HepG2 (cell line): ENCODE measurements around the gene FAM229B. TPM values are rescaled to one million over a fixed set of nuclear protein-coding genes. Genes with fewer than 3 reads are reported as not detected.

Experiments
- AKAP8 ChIP-seq: sonication (generic); formaldehyde crosslinking; IDR thresholded peaks from 2 replicates; pipeline ENCODE4 v1.5.1; 2020; ENCODE audit warnings: mild to moderate bottlenecking, missing genetic modification reagents
- EEA1 ChIP-seq: sonication (generic); formaldehyde crosslinking; IDR thresholded peaks from 2 replicates; pipeline ENCODE4 v1.5.1; 2020; ENCODE audit warnings: mild to moderate bottlenecking, missing genetic modification reagents, borderline replicate concordance
- HES4 ChIP-seq: sonication (generic); formaldehyde crosslinking; IDR thresholded peaks from 2 replicates; pipeline ENCODE4 v1.9.0; 2021; ENCODE audit warnings: mild to moderate bottlenecking, missing genetic modification reagents, borderline replicate concordance
- PRMT3 ChIP-seq: sonication (generic); formaldehyde crosslinking; IDR thresholded peaks from 2 replicates; pipeline ENCODE4 v1.8.1; 2022; ENCODE audit warnings: low read depth, mild to moderate bottlenecking, moderate library complexity, missing genetic modification reagents, borderline replicate concordance
- THAP11 ChIP-seq: IDR thresholded peaks from 2 replicates; pipeline ENCODE4 v1.6.1; 2016; ENCODE audit warnings: missing biosample characterization, missing genetic modification reagents
- ZMYM2 ChIP-seq: sonication (generic); formaldehyde crosslinking; IDR thresholded peaks from 2 replicates; pipeline ENCODE4 v1.8.0; 2022; ENCODE audit warnings: mild to moderate bottlenecking, missing genetic modification reagents
- ZNF530 ChIP-seq: sonication (generic); formaldehyde crosslinking; IDR thresholded peaks from 2 replicates; pipeline ENCODE4 v1.5.0; 2020; ENCODE audit warnings: low read depth, mild to moderate bottlenecking, missing genetic modification reagents
- ZNF605 ChIP-seq: sonication (generic); formaldehyde crosslinking; IDR thresholded peaks from 2 replicates; pipeline ENCODE4 v1.8.0; 2022; ENCODE audit warnings: mild to moderate bottlenecking, missing genetic modification reagents
- polyA plus RNA-seq, 8 experiments: library from polyadenylated mRNA; depleted of rRNA in 3 of 8; stranded (reverse) in 7 of 8; unstranded in 1 of 8; fragments of >200 nt; fragmentation: Illumina TruSeq in 4 of 8; extraction: Trizol in 4 of 8; gene quantifications; 2 replicates each; pipeline versions ENCODE4 v1.2.1 to v1.2.3, GENCODE V29; 2011 to 2016; ENCODE audit warnings: low read depth in 4 of 8, missing spikeins in 1 of 8, mixed read lengths in 1 of 8; ENCODE audit not compliant: insufficient read depth in 1 of 8
- total RNA-seq, 5 experiments: library from RNA; depleted of rRNA; stranded (reverse); fragments of >200 nt; fragmentation: Illumina TruSeq; extraction: Trizol; gene quantifications; 2 replicates each; pipeline ENCODE4 v1.2.3, GENCODE V29; 2016; ENCODE audit warnings: low read depth in 1 of 5
- TF ChIP-seq, protein P1 (sequence below): sonication (generic); formaldehyde crosslinking; IDR thresholded peaks from 2 replicates; pipeline ENCODE4 v1.5.1; 2020; ENCODE audit warnings: missing genetic modification reagents, mild to moderate bottlenecking, borderline replicate concordance
- TF ChIP-seq, protein P2 (sequence below), 2 experiments: sonication (generic) in 1 of 2; formaldehyde crosslinking in 1 of 2; IDR thresholded peaks; 2 replicates each; pipeline versions ENCODE4 v1.6.1 to v1.9.0; 2014 to 2022; ENCODE audit warnings: antibody characterized with exemption in 1 of 2, borderline replicate concordance in 1 of 2, inconsistent platforms in 1 of 2, low read depth in 1 of 2, missing genetic modification reagents in 1 of 2
- TF ChIP-seq, protein P3 (sequence below): sonication (generic); formaldehyde crosslinking; IDR thresholded peaks from 2 replicates; pipeline ENCODE4 v1.9.0; 2021; ENCODE audit warnings: missing genetic modification reagents, borderline replicate concordance
- TF ChIP-seq, protein P4 (sequence below): sonication (generic); formaldehyde crosslinking; IDR thresholded peaks from 2 replicates; pipeline ENCODE4 v1.4.0; 2020; ENCODE audit warnings: mild to moderate bottlenecking, missing genetic modification reagents
- TF ChIP-seq, protein P5 (sequence below): sonication (generic); formaldehyde crosslinking; IDR thresholded peaks from 2 replicates; pipeline ENCODE4 v1.4.0; 2020; ENCODE audit warnings: mild to moderate bottlenecking, missing genetic modification reagents
- TF ChIP-seq, protein P6 (sequence below): sonication (generic); formaldehyde crosslinking; IDR thresholded peaks from 2 replicates; pipeline ENCODE4 v1.9.0; 2021; ENCODE audit warnings: missing genetic modification reagents, mild to moderate bottlenecking, borderline replicate concordance

FAM229B gene
- total and polyA plus RNA-seq, 2 of the 13 experiments (the other 11 are each of a cell fraction or from before 2014, with no cell fraction given), result 11.3 to 19.5 TPM

DNA sequence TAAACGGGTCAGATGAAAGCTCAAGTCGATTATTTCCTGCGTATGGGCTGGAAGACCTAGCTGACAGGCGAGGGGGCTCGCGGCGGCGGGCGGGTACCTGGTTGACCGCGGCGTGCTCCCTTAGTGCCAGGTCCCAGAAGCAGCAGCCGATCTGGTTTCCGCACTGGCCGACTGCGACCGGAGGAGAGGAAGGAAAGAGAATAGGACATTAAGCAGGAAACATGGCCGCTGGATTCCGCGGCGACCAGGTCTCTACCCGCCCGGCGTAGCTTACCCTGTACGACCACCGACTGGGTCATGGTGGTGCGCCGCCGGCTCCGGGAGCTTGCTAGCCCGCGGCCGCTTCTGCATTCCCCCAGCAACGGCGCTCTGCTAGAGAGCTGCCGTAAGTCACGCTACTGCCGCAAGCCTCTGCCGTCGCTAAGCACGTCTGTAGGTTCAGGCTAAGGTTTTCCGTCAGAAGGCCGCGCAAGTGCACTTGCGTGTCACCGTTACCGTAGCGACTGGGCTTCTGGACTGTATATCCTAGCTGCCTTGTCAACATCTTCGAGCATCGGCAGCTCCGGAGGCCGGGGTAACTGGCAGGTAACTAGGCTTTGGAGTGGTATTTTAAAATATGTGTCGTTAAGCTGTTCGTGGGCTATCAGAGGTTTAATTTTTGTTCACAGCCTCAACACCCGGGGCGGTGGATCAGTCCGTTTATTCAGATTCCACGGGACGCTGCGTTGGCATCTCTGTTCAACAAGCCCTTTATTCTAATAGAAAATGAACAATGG lies at the start of gene FAM229B, which contains the start of gene TUBE1 (continued):
- TF ChIP-seq ZNF605 (CRISPR knock-in tag) (peak; percentile 94), HES4 (CRISPR knock-in tag) (peak; percentile 59; the same call in 1 of the 2 replicates), THAP11 (CRISPR knock-in tag) (peak; percentile 89), ZNF530 (CRISPR knock-in tag) (no peak), AKAP8 (CRISPR knock-in tag) (0 out of 2 replicates have a peak, but pooled peaks have one; percentile 42), EEA1 (0 out of 2 replicates have a peak, but pooled peaks have one; percentile 77), ZMYM2 (CRISPR knock-in tag) (no peak), PRMT3 (CRISPR knock-in tag) (no peak)
- TF ChIP-seq, protein P1, sequence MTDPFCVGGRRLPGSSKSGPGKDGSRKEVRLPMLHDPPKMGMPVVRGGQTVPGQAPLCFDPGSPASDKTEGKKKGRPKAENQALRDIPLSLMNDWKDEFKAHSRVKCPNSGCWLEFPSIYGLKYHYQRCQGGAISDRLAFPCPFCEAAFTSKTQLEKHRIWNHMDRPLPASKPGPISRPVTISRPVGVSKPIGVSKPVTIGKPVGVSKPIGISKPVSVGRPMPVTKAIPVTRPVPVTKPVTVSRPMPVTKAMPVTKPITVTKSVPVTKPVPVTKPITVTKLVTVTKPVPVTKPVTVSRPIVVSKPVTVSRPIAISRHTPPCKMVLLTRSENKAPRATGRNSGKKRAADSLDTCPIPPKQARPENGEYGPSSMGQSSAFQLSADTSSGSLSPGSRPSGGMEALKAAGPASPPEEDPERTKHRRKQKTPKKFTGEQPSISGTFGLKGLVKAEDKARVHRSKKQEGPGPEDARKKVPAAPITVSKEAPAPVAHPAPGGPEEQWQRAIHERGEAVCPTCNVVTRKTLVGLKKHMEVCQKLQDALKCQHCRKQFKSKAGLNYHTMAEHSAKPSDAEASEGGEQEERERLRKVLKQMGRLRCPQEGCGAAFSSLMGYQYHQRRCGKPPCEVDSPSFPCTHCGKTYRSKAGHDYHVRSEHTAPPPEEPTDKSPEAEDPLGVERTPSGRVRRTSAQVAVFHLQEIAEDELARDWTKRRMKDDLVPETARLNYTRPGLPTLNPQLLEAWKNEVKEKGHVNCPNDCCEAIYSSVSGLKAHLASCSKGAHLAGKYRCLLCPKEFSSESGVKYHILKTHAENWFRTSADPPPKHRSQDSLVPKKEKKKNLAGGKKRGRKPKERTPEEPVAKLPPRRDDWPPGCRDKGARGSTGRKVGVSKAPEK (CRISPR knock-in tag), result peak; percentile 70; the same call in 1 of the 2 replicates
- TF ChIP-seq, protein P2, sequence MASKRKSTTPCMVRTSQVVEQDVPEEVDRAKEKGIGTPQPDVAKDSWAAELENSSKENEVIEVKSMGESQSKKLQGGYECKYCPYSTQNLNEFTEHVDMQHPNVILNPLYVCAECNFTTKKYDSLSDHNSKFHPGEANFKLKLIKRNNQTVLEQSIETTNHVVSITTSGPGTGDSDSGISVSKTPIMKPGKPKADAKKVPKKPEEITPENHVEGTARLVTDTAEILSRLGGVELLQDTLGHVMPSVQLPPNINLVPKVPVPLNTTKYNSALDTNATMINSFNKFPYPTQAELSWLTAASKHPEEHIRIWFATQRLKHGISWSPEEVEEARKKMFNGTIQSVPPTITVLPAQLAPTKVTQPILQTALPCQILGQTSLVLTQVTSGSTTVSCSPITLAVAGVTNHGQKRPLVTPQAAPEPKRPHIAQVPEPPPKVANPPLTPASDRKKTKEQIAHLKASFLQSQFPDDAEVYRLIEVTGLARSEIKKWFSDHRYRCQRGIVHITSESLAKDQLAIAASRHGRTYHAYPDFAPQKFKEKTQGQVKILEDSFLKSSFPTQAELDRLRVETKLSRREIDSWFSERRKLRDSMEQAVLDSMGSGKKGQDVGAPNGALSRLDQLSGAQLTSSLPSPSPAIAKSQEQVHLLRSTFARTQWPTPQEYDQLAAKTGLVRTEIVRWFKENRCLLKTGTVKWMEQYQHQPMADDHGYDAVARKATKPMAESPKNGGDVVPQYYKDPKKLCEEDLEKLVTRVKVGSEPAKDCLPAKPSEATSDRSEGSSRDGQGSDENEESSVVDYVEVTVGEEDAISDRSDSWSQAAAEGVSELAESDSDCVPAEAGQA (IDR thresholded peaks at IDR 0.05; ENCODE audit: low read depth), result no peak
- TF ChIP-seq, protein P2 (CRISPR knock-in tag; IDR thresholded peaks at IDR 0.05; ENCODE audit: borderline replicate concordance), result no peak
- TF ChIP-seq, protein P3, sequence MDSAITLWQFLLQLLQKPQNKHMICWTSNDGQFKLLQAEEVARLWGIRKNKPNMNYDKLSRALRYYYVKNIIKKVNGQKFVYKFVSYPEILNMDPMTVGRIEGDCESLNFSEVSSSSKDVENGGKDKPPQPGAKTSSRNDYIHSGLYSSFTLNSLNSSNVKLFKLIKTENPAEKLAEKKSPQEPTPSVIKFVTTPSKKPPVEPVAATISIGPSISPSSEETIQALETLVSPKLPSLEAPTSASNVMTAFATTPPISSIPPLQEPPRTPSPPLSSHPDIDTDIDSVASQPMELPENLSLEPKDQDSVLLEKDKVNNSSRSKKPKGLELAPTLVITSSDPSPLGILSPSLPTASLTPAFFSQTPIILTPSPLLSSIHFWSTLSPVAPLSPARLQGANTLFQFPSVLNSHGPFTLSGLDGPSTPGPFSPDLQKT (CRISPR knock-in tag), result no peak
- TF ChIP-seq, protein P4, sequence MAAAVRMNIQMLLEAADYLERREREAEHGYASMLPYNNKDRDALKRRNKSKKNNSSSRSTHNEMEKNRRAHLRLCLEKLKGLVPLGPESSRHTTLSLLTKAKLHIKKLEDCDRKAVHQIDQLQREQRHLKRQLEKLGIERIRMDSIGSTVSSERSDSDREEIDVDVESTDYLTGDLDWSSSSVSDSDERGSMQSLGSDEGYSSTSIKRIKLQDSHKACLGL (CRISPR knock-in tag), result peak; percentile 94
- TF ChIP-seq, protein P5, sequence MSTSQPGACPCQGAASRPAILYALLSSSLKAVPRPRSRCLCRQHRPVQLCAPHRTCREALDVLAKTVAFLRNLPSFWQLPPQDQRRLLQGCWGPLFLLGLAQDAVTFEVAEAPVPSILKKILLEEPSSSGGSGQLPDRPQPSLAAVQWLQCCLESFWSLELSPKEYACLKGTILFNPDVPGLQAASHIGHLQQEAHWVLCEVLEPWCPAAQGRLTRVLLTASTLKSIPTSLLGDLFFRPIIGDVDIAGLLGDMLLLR (CRISPR knock-in tag), result peak; percentile 89
- TF ChIP-seq, protein P6, sequence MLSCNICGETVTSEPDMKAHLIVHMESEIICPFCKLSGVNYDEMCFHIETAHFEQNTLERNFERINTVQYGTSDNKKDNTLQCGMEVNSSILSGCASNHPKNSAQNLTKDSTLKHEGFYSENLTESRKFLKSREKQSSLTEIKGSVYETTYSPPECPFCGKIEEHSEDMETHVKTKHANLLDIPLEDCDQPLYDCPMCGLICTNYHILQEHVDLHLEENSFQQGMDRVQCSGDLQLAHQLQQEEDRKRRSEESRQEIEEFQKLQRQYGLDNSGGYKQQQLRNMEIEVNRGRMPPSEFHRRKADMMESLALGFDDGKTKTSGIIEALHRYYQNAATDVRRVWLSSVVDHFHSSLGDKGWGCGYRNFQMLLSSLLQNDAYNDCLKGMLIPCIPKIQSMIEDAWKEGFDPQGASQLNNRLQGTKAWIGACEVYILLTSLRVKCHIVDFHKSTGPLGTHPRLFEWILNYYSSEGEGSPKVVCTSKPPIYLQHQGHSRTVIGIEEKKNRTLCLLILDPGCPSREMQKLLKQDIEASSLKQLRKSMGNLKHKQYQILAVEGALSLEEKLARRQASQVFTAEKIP (CRISPR knock-in tag), result no peak
